ENCODE results near the gene ADGRG3. TPM values are rescaled to one million over a fixed set of nuclear protein-coding genes. Genes with fewer than 3 reads are reported as not detected.
"Not testable (repeated sequence)": the region's sequence is repeated elsewhere in the genome, so short reads cannot be mapped to it uniquely, and the experiment has no call there.

Gene ADGRG3
- total RNA-seq, 1 donor from 2014 or later = not detected

- DNase-seq (ENCODE audit: low spot score in 2 of 2) = peak in 1 of 2 donors; percentile 3
- no peaks in the 10 kb centered on the region for H3K9me3 ChIP-seq
- H3K4me3 ChIP-seq = no peak overlapping the region
- H3K4me1 ChIP-seq = no peaks in the 10 kb centered on the region
- no peak overlapping the region for H3K27ac ChIP-seq
- H3K36me3 ChIP-seq = no peaks in the 10 kb centered on the region
- TF ChIP-seq CTCF (IDR thresholded peaks at IDR 0.05) = no peak
- intact Hi-C loops (cut with DNase I) = no loop called here
- no peaks in the 10 kb centered on the region for H3K27me3 ChIP-seq
These were observed 40.1 kb downstream of the ADGRG3 start for GRCh38 chr16:57708168-57708567.

- peak in 1 of 2 donors; percentile 7 for DNase-seq (ENCODE audit: low spot score in 2 of 2)
- no peak for TF ChIP-seq CTCF (IDR thresholded peaks at IDR 0.05)
- H3K4me3 ChIP-seq = no peak overlapping the region
- no peaks in the 10 kb centered on the region for H3K4me1 ChIP-seq
- no peaks in the 10 kb centered on the region for H3K9me3 ChIP-seq
- no peaks in the 10 kb centered on the region for H3K36me3 ChIP-seq
- no peaks in the 10 kb centered on the region for H3K27me3 ChIP-seq
- intact Hi-C loops (cut with DNase I) = no loop called here
- no peak overlapping the region for H3K27ac ChIP-seq
These were observed 41.6 kb downstream of the ADGRG3 start for GRCh38 chr16:57709663-57710062.

- intact Hi-C loops (cut with DNase I) = no loop called here
- Histone ChIP-seq H3K27me3 (no peaks in the 10 kb centered on the region), H3K4me3 (no peak overlapping the region), H3K4me1 (no peaks in the 10 kb centered on the region), H3K27ac (no peak overlapping the region), H3K9me3 (no peaks in the 10 kb centered on the region), H3K36me3 (no peaks in the 10 kb centered on the region)
- DNase-seq (ENCODE audit: low spot score in 2 of 2) = peak in 1 of 2 donors; percentile 51
- TF ChIP-seq CTCF (IDR thresholded peaks at IDR 0.05) = no peak
These were observed 43.2 kb downstream of the ADGRG3 start for GRCh38 chr16:57711346-57711745.

- Histone ChIP-seq H3K4me1 (no peaks in the 10 kb centered on the region), H3K9me3 (no peaks in the 10 kb centered on the region), H3K27ac (no peak overlapping the region), H3K36me3 (no peaks in the 10 kb centered on the region), H3K27me3 (no peaks in the 10 kb centered on the region), H3K4me3 (no peak overlapping the region)
- DNase-seq (ENCODE audit: low spot score in 2 of 2) = no peak
- intact Hi-C loops (cut with DNase I) = no loop called here
- no peak for TF ChIP-seq CTCF (IDR thresholded peaks at IDR 0.05)
These were observed 43.9 kb downstream of the ADGRG3 start for GRCh38 chr16:57711993-57712392.

- DNase-seq (ENCODE audit: low spot score in 2 of 2); H3K36me3 ChIP-seq; H3K27ac ChIP-seq; H3K4me3 ChIP-seq; H3K27me3 ChIP-seq; H3K9me3 ChIP-seq; H3K4me1 ChIP-seq; intact Hi-C loops (cut with DNase I): not testable (repeated sequence)
These were observed 44.5 kb downstream of the ADGRG3 start for GRCh38 chr16:57712569-57712968.

- Histone ChIP-seq H3K27ac (no peak overlapping the region), H3K4me3 (no peak overlapping the region), H3K27me3 (no peaks in the 10 kb centered on the region), H3K36me3 (no peaks in the 10 kb centered on the region), H3K9me3 (no peaks in the 10 kb centered on the region), H3K4me1 (no peaks in the 10 kb centered on the region)
- intact Hi-C loops (cut with DNase I) = no loop called here
- peak in 1 of 2 donors; percentile 49 for DNase-seq (ENCODE audit: low spot score in 2 of 2)
- TF ChIP-seq CTCF (IDR thresholded peaks at IDR 0.05) = no peak
These were observed 45.5 kb downstream of the ADGRG3 start for GRCh38 chr16:57713596-57713995.

Measured in ascending aorta (tissue), 2 donors.